HG02571 (cell line): ENCODE measurements around the gene ACTBL2.
"Not testable (repeated sequence)": the region's sequence is repeated elsewhere in the genome, so short reads cannot be mapped to it uniquely, and the experiment has no call there.

Experiments
- ATAC-seq: cut with Tn5 transposase; IDR thresholded peaks from one replicate; pipeline ENCODE4 v1.9.1; 2021; ENCODE audit warnings: mild to moderate bottlenecking, moderate library complexity; ENCODE audit not compliant: unreplicated experiment

Gene ACTBL2

DNA sequence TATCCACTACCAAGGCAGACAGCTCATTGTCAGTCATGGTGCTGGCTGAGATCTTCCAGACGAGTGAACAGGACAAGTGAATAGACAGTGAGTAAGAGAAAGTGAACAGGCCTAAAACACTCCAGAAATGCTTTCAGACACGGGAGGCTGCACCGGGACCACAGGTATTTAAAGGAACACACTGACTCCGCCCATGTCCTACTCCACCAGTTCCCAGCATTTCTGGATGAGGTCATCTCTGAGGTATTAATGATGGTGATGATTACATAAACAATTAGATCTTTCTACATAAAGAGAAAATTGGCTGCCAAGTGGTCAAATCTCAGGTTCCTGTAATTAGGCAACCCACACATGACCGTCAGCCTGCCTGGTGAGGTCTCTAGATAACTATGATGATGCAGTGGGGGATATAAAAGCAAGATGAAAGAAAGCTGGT is at the start of gene ACTBL2:
TSS of gene ACTBL2 (minus strand) at position 141 of the 436 bp plus-strand sequence. CDS start at position 37, 104 bp downstream.
- no peak for ATAC-seq

DNA sequence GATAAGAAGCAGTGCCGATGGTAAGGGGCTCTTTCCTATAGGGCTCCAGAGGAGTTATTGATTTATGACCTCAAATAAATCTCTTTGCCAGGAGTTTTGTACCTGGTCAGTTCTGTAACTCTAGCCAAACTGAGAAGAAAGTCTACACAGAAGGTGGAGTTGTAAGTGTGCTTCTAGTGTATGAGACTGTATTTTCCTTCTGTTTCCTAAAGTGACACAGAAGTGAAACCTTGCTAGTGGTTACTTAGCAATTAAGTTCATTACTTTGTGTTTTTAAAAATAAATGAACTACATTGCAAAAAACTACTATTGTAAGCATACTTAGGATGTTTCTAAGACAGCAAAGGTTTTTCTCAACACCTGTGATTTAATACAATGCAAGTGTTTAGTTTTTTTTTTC is 48.7 kb upstream of the ACTBL2 start:
- ATAC-seq, result no peak

DNA sequence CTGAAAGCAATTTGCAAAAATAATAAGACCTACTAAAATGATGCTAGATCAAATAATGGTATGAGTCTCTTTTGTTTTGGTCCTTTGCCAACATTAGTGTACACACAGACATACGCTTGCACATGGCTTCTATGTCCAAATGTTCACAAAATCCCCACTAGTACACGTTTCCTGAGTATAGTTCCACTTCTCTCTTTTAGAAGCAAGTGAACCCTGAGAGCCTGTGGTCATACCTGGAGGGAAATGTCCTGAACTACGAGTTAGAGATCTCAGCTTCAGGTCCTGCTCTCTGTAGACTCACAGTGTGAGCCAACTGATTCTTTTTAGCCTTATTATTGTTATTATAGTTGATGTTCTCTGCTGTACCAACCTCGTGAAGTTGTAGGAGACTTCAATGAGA is 47.3 kb upstream of the ACTBL2 start:
- no peak for ATAC-seq

DNA sequence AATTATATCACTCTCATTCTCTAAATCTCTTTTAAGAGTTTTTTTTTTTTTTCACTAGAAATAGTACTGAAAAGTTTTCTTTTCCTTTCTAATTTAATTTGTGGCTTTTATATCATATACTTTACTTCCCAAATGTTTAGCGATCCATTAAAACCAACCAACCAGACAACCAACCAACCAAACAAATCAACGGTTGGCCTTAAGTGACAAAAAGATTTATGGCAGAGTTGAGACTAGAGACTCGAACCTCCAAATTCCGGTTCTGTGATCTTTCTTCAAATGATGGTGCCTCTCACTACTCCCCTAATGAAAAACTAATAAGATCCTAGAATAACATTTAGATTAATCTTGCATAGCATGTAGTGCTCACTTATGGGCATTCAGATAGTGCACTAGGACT is 45.3 kb upstream of the ACTBL2 start:
- ATAC-seq, result no peak

DNA sequence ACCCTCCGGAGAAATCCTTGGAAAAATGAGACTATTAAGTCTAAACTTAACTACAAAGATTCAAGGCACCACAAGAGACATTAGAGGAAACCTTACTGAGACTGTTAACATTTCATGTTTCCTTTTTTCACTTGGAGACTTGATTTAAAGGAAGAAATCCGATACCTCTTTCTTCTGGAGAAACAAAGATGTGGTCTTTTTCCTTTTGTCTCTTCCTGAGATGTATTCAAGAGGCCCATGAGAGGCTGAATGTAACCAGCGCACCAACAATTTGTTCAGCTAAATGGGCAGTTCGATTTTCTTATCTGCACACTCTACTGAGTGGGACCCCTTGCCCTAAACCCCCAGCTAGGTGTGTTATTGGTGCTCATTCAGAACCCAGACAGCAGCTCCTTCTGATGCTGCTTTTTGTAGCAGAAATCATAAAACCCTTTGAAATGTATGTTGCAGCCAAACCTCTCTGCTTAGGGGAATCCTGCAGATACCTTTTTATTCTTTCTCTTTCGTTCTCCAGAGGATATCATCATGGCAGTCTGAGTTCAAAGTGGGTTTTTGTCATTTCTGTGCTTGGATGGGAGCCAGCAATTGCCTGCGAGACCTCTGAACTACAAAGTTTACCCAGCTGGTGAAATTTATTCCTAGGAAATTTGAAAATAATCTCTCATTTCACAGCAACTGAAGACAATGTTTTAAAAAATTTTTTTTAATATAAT is 41.9 kb upstream of the ACTBL2 start:
- ATAC-seq, result no peak

DNA sequence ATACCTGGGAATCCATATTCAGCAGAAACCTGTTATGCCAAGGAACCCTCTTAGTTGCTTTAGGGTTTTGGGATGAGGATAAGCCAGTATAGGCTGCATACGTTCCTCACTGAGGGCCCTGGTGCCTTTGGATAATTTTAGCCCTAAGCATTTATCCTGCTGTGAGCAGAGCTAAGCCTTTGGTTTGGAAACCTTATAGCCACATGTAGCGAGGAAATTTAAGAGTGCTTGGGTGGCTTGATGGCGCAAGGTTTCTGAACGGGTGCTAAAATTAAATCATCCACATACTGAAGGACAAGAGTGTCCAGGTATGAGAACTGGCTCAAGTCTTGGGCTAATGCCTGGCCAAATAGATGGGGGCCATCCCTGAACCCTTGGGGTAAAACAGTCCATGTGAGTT is 39.9 kb upstream of the ACTBL2 start:
- not testable (repeated sequence) for ATAC-seq

DNA sequence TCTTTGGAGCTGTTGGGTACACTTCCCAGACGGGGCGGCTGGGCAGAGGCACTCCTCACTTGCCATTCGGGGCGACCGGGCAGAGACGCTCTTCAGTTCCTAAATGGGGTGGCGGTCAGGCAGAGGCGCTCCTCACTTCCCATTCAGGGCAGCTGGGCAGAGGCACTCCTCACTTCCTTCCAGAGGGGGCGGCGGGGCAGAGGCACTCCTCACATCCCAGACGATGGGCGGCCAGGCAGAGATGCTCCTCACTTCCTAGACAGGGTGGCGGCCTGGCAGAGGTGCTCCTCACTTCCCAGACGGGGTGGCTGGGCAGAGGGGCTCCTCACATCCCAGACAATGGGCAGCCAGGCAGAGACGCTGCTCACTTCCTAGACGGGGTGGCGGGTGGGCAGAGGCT is 35.8 kb upstream of the ACTBL2 start:
- ATAC-seq, result not testable (repeated sequence)

DNA sequence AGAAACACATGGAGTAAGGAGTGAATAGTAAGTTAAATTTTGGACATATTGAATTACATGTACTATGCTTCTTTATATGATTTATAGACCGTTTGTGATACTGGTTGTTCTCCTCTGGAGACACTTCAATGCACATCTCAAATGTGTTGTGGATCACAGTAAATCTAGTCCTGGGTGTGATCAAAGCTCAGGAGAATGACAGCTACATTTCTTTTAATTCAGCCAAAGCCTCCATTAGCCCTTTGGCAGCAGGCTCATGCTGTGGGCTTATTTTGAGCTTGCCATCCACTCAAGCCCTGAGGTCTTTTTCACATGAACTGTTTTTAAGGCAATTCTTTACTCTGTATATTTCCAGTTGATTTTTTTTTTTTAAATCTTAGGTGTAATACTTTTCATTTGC is 34.6 kb upstream of the ACTBL2 start:
- no peak for ATAC-seq

DNA sequence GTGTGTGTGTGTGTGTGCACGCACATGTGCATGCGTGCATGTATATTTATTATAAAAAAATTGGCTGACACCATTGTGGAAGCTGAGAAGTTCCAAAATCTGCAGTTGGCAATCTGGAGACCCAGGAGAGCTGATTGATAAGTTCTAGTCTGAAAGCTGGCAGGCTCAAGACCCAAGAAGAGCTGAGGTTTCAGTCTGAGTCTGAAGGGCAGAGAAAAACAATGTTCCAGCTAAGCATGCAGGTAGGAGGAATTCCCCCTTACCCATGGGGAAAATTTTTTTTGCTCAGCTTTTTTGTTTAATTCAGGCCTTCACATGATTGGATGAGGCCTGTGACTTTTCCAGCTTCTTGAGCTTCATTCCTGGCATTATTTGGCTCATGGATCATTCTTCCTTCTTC is 31.2 kb upstream of the ACTBL2 start:
- ATAC-seq, result peak; percentile 80

DNA sequence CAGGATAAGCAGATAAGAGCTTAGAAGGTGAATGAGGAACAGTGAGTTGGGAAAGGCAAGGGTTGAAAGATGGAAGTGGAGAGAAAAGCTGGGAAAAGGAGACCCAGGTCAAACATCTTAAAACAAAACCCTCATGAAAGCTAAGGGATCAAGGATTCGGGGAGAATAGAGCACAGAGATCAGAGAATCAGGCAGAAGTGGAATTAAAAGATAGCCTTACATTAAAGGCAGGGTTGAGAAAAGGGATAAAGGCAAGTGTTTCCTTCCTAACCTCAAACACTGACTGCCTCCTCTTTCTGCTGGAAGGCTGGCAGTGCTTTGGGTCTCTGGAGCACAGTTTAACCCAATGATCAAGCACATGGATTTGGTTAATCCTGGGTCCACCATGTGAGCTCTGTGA is 28.7 kb upstream of the ACTBL2 start:
- ATAC-seq, result no peak

DNA sequence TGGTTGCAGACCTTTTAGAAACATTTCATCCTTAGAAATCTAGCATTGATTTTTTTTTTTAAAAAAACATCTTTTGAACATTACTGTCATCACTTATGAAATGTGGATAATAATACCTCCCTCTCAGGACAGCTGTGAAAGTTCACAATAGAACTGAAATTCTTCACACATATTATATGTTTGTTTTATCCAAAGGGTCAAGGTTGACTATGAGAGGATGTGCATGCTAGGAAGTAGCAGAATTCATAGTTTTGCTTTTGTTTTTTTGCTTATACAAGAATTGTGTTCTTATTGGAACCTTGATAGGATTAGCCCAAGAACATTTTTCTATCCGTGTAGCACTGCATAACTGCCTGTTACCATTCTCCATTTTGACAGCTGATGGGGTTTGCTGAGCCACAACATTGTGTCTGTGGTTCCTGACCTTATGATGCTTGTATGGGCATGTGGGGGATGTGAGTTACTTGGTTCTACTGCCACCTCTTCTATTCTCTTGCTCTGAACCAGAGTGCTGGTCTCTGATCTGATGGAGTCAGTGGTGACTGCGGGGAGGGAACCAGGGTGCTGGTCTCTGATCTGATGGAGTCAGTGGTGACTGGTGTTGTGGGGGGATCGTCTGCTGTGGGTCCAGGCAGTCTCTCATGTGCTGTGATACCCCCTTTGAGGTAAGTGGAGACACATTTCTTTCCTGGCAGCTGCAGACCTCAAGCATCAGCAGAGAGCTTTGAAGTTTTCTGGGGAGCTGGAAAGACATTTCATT is 27.1 kb upstream of the ACTBL2 start:
- ATAC-seq, result no peak

DNA sequence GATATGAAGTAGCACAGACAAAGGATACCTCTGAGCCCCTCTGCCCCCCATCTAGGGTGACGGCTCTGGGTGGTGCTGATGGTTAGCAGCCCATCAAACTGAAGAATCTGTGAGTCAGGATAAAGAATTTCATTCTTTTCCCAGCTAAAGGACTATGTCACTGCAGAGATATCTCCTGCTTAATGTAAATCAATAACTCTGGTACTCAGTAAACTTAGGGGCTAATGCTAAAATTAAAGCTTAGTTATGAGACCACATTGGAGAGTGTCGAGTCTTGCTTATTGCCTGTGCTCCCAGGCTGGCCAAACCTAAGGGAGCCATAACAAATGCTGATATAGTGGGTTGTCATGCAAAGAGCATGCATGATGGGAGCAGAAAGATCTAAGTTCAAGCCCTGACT is 25.6 kb upstream of the ACTBL2 start:
- no peak for ATAC-seq

DNA sequence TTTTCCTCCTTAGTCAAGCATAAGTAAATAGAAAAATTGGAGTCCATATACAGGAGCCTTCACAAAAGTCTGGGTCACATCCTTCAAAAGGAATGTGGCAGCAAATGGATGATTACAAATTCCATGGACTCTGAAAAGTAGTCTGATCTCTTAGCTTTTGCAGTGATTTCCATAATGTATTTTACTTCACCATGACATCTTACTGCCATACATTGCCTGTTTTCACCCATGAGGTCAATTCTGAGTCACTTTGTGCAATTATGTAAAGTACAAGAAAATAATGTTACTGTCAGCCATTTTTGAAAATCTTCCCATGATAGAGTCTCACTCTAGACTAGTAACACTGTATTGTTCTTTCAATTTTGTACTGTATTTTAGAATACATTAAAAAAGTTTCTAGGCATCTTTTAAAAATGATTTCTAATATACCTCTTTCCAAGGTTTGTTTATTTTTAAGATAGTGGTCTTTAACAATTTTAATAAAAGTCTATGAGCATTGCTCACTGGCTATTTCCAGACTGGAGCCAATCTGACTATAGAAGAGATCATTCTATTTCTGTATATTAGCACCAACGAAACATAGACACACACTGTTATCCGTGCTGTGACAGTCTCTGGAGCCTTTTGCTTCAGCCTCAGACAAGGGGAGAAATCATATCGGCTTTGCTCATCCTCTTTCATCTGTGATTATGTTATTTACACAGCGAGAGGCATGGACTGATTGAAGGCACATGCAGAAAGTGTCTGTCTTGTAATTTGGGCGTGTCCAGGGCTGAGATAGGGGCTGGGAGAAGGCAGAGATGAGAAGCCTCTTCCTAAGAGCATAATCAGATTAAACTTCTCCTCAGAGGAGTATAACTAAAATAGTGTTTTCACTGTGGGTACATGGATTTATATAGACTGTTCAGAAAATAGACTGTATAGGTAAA is 22.9 kb upstream of the ACTBL2 start:
- no peak for ATAC-seq

DNA sequence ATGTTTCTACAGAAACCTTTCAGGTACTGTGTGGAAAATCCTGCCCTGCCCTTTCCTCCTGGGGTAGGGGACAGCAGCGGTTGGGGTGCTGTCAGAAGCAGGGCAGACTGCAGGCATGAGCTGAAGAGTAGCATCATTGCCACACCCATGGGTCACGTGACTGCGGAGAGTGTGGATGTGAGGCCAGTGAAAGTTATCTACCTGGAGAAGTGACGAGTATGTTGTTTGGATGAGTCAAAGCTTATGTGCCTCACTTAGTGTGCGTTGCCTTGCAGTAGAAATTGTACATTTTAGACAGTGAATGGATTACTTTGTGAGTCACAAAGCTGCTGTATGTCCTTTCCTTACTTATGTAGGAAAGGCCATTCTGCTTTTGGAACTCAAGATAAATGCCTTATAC is 21.7 kb upstream of the ACTBL2 start:
- no peak for ATAC-seq

DNA sequence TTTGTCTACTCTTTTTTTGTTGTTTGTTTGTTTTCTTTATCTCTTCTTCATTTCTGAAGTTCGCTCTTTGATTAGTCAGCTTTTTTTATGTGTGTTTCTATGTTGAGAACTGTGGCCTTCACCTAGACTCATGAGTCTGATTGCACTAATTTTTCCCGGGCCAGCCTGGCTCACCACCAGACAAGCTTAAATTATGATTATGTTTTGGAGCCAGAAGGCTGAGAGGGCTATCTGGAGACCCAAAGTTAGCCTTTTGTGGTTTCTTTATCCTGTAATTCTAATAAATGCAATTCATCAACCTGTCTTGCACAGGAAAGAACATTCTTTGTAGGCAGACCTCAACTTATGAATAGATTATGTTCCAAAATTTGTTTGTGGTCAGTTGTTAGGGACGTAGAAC is 20.8 kb upstream of the ACTBL2 start:
- ATAC-seq, result no peak

DNA sequence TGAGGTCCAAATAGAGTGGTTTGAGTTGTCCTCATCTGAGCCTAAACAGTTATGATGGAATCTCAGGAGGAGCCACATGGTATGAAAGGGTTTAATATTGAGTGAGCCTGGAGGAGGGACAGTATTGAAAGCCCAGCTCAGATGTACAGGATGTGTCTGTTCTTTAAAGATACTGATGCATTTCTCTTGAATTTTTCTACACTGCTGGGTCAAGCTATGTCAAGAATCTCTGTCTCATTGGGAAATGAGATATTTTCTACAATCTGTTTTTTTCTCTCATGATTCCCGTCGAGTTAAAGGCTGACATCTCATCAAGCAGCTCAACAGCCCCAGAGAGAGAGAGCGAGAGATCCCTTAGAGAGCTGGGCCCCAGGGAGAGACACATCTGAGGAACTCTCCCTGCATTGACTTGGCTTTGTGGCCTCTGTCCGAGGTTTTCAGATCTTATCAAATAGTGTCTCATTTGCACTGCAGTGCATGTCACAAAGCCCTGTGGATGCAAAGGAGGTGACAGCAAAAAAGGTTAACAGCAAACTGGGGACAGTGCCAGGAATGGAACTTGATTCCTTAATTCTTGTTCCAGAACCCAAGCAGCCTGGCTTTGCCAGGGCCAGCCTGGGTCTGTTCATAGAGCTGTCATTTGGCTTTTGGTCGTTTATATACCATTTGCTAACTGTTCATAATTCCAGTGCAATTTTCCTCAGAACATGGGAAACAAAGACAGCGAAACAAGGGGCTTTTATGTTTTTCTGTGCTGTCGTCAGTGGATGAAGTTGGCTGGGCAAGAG is 19.0 kb upstream of the ACTBL2 start:
- no peak for ATAC-seq

DNA sequence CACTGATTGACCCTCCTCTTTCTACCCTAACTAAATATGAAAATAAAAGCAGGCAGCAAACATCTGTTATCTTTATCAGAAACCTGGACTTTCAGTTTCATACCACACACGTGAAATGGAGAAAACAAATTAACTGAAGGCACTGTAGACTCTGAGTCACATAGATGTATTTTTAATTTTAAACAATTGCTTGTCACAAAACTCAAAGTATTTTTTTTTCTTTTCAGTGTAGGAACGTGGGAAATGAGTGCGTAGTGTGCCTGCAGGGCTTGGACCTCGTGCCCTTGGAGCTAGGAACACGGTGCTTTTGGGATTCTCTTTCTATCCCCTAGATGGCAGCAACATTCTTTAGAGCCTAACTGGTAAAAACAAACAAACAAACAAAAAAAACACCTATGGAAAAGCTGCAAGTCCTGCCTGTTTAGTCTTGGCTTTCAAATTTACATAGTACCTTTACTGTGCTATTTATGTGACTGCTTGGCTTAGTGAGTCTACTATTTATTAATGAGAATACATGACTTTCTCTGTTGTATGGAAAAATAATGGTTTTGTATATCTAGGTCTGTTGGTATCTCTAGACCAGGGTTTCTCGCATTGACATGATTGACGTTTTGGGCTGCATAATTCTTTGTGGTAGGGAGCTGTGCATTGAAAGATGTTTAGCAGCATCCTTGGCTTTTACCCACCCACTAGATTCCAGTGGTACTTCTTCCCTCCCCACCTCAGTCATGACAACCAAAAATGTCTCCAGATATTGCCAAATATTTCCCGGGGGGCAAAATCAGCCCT is 16.8 kb upstream of the ACTBL2 start:
- peak; percentile 84 for ATAC-seq

DNA sequence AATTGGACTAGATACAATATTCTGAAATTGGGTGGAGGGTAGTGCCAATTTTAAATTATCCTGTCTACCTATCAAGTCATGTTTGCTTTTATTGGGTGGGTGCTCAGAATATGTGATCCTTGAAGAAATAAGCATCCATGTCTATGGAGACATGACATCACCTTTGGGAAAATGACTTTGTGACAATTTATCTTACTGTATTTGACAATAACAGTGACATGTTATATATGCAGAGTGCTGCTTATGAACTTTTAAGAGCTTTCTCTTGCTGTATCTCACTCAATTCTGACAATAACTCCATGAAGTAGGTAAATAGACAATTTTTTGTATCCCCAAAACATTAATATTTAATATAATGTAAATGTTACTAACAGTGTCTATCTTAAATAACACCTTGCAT is 15.1 kb upstream of the ACTBL2 start:
- no peak for ATAC-seq

DNA sequence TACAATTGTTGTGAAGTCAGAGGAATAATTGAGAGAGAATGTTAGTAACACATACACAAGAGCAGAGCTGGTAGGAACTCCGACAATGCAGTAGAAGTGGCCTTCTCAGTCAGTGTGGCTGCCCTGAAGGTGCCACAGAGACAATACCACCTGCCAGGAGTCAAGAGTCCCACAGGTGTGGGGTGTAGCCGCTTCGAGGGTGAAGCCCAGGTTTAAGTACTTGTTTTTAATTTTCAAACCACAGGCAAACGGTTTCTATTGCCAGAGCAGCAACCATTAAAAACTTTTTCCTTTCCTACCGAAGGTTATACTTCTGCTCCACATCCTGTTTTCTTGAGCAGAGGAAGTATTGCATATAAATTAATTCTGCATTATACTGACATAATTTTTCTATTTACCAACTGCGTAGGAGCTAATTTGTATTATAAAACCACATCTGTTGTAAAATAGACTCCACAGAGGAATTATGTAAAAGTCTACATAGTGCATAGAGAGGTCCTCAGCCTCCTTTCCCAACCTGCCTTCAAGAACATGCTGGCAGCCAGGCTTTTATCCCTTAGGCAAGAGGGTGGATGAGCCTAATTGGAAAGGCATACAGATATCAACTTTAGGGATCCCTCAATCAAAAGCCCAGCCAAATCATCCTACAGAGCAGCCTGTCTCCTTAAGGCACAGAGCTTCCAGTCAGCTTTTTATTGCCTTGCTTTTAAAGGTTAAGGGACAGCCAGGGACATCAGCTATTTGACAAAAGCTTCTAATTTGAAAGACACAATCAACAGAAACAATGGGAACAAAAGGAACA is 12.9 kb upstream of the ACTBL2 start:
- no peak for ATAC-seq
